Measurements from ENCODE around the gene SLC7A6. TPM values are rescaled to one million over a fixed set of nuclear protein-coding genes. Genes with fewer than 3 reads are reported as not detected.

Gene SLC7A6
- total RNA-seq, 1 donor from 2014 or later = 9.4 TPM

- no peak overlapping the region for H3K27ac ChIP-seq (ENCODE audit: low read depth, low read length)
- no peaks in the 10 kb centered on the region for H3K27me3 ChIP-seq (ENCODE audit: control insufficient read depth in 3 of 3, insufficient read depth in 3 of 3, low read length in 3 of 3)
- H3K4me3 ChIP-seq (ENCODE audit: low read length in 3 of 3) = no peak overlapping the region
- H3K36me3 ChIP-seq (ENCODE audit: control insufficient read depth in 3 of 3, insufficient read depth in 3 of 3, low read length in 3 of 3) = peaks cover 0 to 2% (median 0%) of the 10 kb centered on the region in 3 donors
- H3K4me1 ChIP-seq (ENCODE audit: control insufficient read depth in 3 of 3, insufficient read depth in 3 of 3, low read length in 3 of 3) = peaks cover 34 to 47% (median 40%) of the 10 kb centered on the region in 3 donors
- H3K9ac ChIP-seq (ENCODE audit: low read depth in 1 of 3, low read length in 3 of 3) = no peak overlapping the region
- no peaks in the 10 kb centered on the region for H3K9me3 ChIP-seq (ENCODE audit: control insufficient read depth in 3 of 3, low read length in 3 of 3)
These were observed 21.1 kb upstream of the SLC7A6 start for GRCh38 chr16:68242926-68243858.

- Histone ChIP-seq H3K4me3 (ENCODE audit: low read length in 3 of 3) (peak overlapping the region; percentile 97 to 99 (median 99)), H3K4me1 (ENCODE audit: control insufficient read depth in 3 of 3, insufficient read depth in 3 of 3, low read length in 3 of 3) (peaks cover 47 to 60% (median 53%) of the 10 kb centered on the region in 3 donors), H3K36me3 (ENCODE audit: control insufficient read depth in 3 of 3, insufficient read depth in 3 of 3, low read length in 3 of 3) (peaks cover 0 to 8% (median 6%) of the 10 kb centered on the region in 3 donors), H3K27me3 (ENCODE audit: control insufficient read depth in 3 of 3, insufficient read depth in 3 of 3, low read length in 3 of 3) (no peaks in the 10 kb centered on the region), H3K9me3 (ENCODE audit: control insufficient read depth in 3 of 3, low read length in 3 of 3) (no peaks in the 10 kb centered on the region), H3K27ac (ENCODE audit: low read depth, low read length) (peak overlapping the region; percentile 100), H3K9ac (ENCODE audit: low read depth in 1 of 3, low read length in 3 of 3) (peak overlapping the region; percentile 89 to 99 (median 95))
These were observed 19.8 kb upstream of the SLC7A6 start for GRCh38 chr16:68244481-68244902.

GRCh38 chr16:68244903-68245853 is 19.1 kb upstream of the SLC7A6 start, which contains the start of gene PLA2G15:
PLA2G15 (plus strand) TSS chr16:68245373; CDS start chr16:68245427, 54 bp downstream.
- Histone ChIP-seq H3K4me3 (ENCODE audit: low read length in 3 of 3) (peak within 1 kb of the TSS; percentile 97 to 99 (median 99)), H3K9ac (ENCODE audit: low read depth in 1 of 3, low read length in 3 of 3) (peak within 1 kb of the TSS; percentile 89 to 99 (median 95)), H3K27ac (ENCODE audit: low read depth, low read length) (peak within 1 kb of the TSS; percentile 100), H3K9me3 (ENCODE audit: control insufficient read depth in 3 of 3, low read length in 3 of 3) (no peaks in the 10 kb centered on the region), H3K4me1 (ENCODE audit: control insufficient read depth in 3 of 3, insufficient read depth in 3 of 3, low read length in 3 of 3) (peaks cover 51 to 60% (median 52%) of the 10 kb centered on the region in 3 donors), H3K27me3 (ENCODE audit: control insufficient read depth in 3 of 3, insufficient read depth in 3 of 3, low read length in 3 of 3) (no peaks in the 10 kb centered on the region), H3K36me3 (ENCODE audit: control insufficient read depth in 3 of 3, insufficient read depth in 3 of 3, low read length in 3 of 3) (peaks cover 0 to 12% (median 6%) of the 10 kb centered on the region in 3 donors)

- H3K27ac ChIP-seq (ENCODE audit: low read depth, low read length) = peak overlapping the region; percentile 100
These were observed 18.2 kb upstream of the SLC7A6 start for GRCh38 chr16:68246121-68246520.

GRCh38 chr16:68246666-68247065 is 17.7 kb upstream of the SLC7A6 start:
- H3K9me3 ChIP-seq (ENCODE audit: control insufficient read depth in 3 of 3, low read length in 3 of 3) = no peaks in the 10 kb centered on the region
- peaks cover 51 to 71% (median 62%) of the 10 kb centered on the region in 3 donors for H3K4me1 ChIP-seq (ENCODE audit: control insufficient read depth in 3 of 3, insufficient read depth in 3 of 3, low read length in 3 of 3)
- peaks cover 4 to 18% (median 14%) of the 10 kb centered on the region in 3 donors for H3K36me3 ChIP-seq (ENCODE audit: control insufficient read depth in 3 of 3, insufficient read depth in 3 of 3, low read length in 3 of 3)
- peak overlapping the region; percentile 100 for H3K27ac ChIP-seq (ENCODE audit: low read depth, low read length)
- H3K4me3 ChIP-seq (ENCODE audit: low read length in 3 of 3) = peak overlapping the region; percentile 95 to 99 (median 99)
- no peaks in the 10 kb centered on the region for H3K27me3 ChIP-seq (ENCODE audit: control insufficient read depth in 3 of 3, insufficient read depth in 3 of 3, low read length in 3 of 3)
- peak overlapping the region; percentile 73 to 91 (median 89) for H3K9ac ChIP-seq (ENCODE audit: low read depth in 1 of 3, low read length in 3 of 3)

More at GRCh38 chr16:68246121-68246520, 18.2 kb upstream of the SLC7A6 start:
- Histone ChIP-seq H3K27me3 (ENCODE audit: control insufficient read depth in 3 of 3, insufficient read depth in 3 of 3, low read length in 3 of 3) (no peaks in the 10 kb centered on the region), H3K4me1 (ENCODE audit: control insufficient read depth in 3 of 3, insufficient read depth in 3 of 3, low read length in 3 of 3) (peaks cover 51 to 67% (median 57%) of the 10 kb centered on the region in 3 donors), H3K36me3 (ENCODE audit: control insufficient read depth in 3 of 3, insufficient read depth in 3 of 3, low read length in 3 of 3) (peaks cover 2 to 17% (median 12%) of the 10 kb centered on the region in 3 donors), H3K9ac (ENCODE audit: low read depth in 1 of 3, low read length in 3 of 3) (peak overlapping the region; percentile 73 to 91 (median 89)), H3K9me3 (ENCODE audit: control insufficient read depth in 3 of 3, low read length in 3 of 3) (no peaks in the 10 kb centered on the region), H3K4me3 (ENCODE audit: low read length in 3 of 3) (peak overlapping the region; percentile 95 to 99 (median 99))

GRCh38 chr16:68247400-68247799 is 16.9 kb upstream of the SLC7A6 start:
- H3K36me3 ChIP-seq (ENCODE audit: control insufficient read depth in 3 of 3, insufficient read depth in 3 of 3, low read length in 3 of 3) = peaks cover 4 to 18% (median 16%) of the 10 kb centered on the region in 3 donors
- H3K4me1 ChIP-seq (ENCODE audit: control insufficient read depth in 3 of 3, insufficient read depth in 3 of 3, low read length in 3 of 3) = peaks cover 56 to 76% (median 69%) of the 10 kb centered on the region in 3 donors
- peak overlapping the region; percentile 100 for H3K27ac ChIP-seq (ENCODE audit: low read depth, low read length)
- H3K9ac ChIP-seq (ENCODE audit: low read depth in 1 of 3, low read length in 3 of 3) = peak overlapping the region; percentile 61 to 91 (median 89)
- H3K9me3 ChIP-seq (ENCODE audit: control insufficient read depth in 3 of 3, low read length in 3 of 3) = no peaks in the 10 kb centered on the region
- no peaks in the 10 kb centered on the region for H3K27me3 ChIP-seq (ENCODE audit: control insufficient read depth in 3 of 3, insufficient read depth in 3 of 3, low read length in 3 of 3)
- H3K4me3 ChIP-seq (ENCODE audit: low read length in 3 of 3) = peak overlapping the region; percentile 95 to 99 (median 99)

- peaks cover 5 to 20% (median 16%) of the 10 kb centered on the region in 3 donors for H3K36me3 ChIP-seq (ENCODE audit: control insufficient read depth in 3 of 3, insufficient read depth in 3 of 3, low read length in 3 of 3)
- H3K9ac ChIP-seq (ENCODE audit: low read depth in 1 of 3, low read length in 3 of 3) = peak overlapping the region; percentile 61 to 91 (median 89)
- no peaks in the 10 kb centered on the region for H3K9me3 ChIP-seq (ENCODE audit: control insufficient read depth in 3 of 3, low read length in 3 of 3)
- H3K4me1 ChIP-seq (ENCODE audit: control insufficient read depth in 3 of 3, insufficient read depth in 3 of 3, low read length in 3 of 3) = peaks cover 61 to 79% (median 74%) of the 10 kb centered on the region in 3 donors
- no peaks in the 10 kb centered on the region for H3K27me3 ChIP-seq (ENCODE audit: control insufficient read depth in 3 of 3, insufficient read depth in 3 of 3, low read length in 3 of 3)
- H3K4me3 ChIP-seq (ENCODE audit: low read length in 3 of 3) = peak overlapping the region; percentile 95 to 99 (median 99)
- H3K27ac ChIP-seq (ENCODE audit: low read depth, low read length) = peak overlapping the region; percentile 100
These were observed 16.4 kb upstream of the SLC7A6 start for GRCh38 chr16:68247932-68248331.

GRCh38 chr16:68249371-68249770 is 15.0 kb upstream of the SLC7A6 start:
- peak overlapping the region; percentile 100 for H3K27ac ChIP-seq (ENCODE audit: low read depth, low read length)
- peak overlapping the region; percentile 27 to 71 (median 57) for H3K9ac ChIP-seq (ENCODE audit: low read depth in 1 of 3, low read length in 3 of 3)
- no peaks in the 10 kb centered on the region for H3K27me3 ChIP-seq (ENCODE audit: control insufficient read depth in 3 of 3, insufficient read depth in 3 of 3, low read length in 3 of 3)
- no peaks in the 10 kb centered on the region for H3K9me3 ChIP-seq (ENCODE audit: control insufficient read depth in 3 of 3, low read length in 3 of 3)
- peak overlapping the region in 1 of 3 donors; percentile 22 for H3K4me3 ChIP-seq (ENCODE audit: low read length in 3 of 3)
- peaks cover 16 to 28% (median 22%) of the 10 kb centered on the region in 3 donors for H3K36me3 ChIP-seq (ENCODE audit: control insufficient read depth in 3 of 3, insufficient read depth in 3 of 3, low read length in 3 of 3)
- H3K4me1 ChIP-seq (ENCODE audit: control insufficient read depth in 3 of 3, insufficient read depth in 3 of 3, low read length in 3 of 3) = peaks cover 63 to 84% (median 82%) of the 10 kb centered on the region in 3 donors

- H3K4me3 ChIP-seq (ENCODE audit: low read length in 3 of 3) = no peak overlapping the region
- peaks cover 32 to 43% (median 36%) of the 10 kb centered on the region in 3 donors for H3K36me3 ChIP-seq (ENCODE audit: control insufficient read depth in 3 of 3, insufficient read depth in 3 of 3, low read length in 3 of 3)
- H3K4me1 ChIP-seq (ENCODE audit: control insufficient read depth in 3 of 3, insufficient read depth in 3 of 3, low read length in 3 of 3) = peaks cover 55 to 90% (median 80%) of the 10 kb centered on the region in 3 donors
- H3K9ac ChIP-seq (ENCODE audit: low read depth in 1 of 3, low read length in 3 of 3) = peak overlapping the region in 2 of 3 donors; percentile 86 to 87
- no peaks in the 10 kb centered on the region for H3K27me3 ChIP-seq (ENCODE audit: control insufficient read depth in 3 of 3, insufficient read depth in 3 of 3, low read length in 3 of 3)
- H3K9me3 ChIP-seq (ENCODE audit: control insufficient read depth in 3 of 3, low read length in 3 of 3) = no peaks in the 10 kb centered on the region
- H3K27ac ChIP-seq (ENCODE audit: low read depth, low read length) = peak overlapping the region; percentile 100
These were observed 13.4 kb upstream of the SLC7A6 start for GRCh38 chr16:68250951-68251350.

Data from skeletal muscle tissue (tissue), 4 donors.